GM19328 (cell line): ENCODE data around the gene EGFL6.
"Not testable (repeated sequence)": the region's sequence is repeated elsewhere in the genome, so short reads cannot be mapped to it uniquely, and the experiment has no call there.

Experiments
- ATAC-seq: cut with Tn5 transposase; IDR thresholded peaks from one replicate; pipeline ENCODE4 v1.9.1; 2021; ENCODE audit warnings: mild to moderate bottlenecking, moderate library complexity; ENCODE audit not compliant: unreplicated experiment

EGFL6 gene

DNA sequence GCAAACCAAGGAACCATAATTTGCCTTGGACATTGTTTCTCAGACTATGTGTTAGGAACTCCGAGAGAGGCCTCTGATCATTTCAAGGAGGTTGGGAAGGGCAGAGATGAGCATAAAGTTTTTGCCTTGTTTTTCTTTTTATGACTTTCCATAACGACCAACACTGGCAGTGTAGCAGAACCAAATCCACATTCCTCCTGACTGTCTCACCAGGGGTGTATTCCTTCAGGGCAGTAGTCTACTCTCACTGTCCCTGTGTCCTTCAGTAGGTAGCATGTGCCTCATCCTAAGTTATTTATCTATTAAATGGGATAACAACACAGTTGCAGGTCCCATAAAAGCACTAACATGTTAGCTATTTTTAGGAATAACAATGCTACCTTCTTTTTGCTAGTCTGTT, 20.8 kb downstream of the EGFL6 start:
- ATAC-seq = no peak

DNA sequence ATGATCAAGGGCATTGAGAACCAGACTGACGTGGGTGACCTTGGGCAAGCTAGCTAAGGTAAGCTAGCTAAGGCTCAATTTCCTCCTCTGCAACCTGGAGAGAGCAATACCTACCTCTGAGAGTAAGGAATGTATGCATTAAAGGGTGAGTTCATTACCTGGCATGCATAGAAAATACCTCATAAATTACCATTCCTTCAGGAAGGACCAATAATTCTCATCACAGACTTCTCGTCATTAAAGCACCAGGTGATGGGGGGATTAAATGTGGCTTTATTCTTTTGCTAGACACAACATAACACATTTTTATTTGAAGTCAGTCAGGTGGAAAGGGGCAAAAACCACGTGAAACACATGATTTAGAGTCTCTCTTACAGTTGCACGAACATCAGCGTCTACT, 21.5 kb downstream of the EGFL6 start:
- ATAC-seq = no peak

DNA sequence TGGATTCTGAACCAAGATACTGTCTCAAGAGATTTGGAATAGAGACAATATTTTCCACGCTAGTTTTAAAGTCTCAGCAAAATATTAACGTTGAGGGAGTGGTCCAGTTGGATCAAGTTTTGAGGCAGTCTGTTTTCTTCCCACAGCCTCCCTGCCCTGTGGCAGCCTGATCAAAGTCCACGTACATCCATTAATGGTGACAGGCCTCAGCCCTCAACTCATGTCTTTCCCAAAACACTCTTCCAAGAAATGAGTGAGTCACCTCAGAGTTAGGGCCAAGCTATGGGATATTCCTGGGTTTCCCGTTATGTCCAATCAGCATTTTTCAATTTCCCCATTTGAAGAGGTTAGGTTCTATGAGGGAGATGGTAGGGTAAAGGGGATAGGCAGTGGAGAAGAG, 28.5 kb downstream of the EGFL6 start:
- no peak for ATAC-seq

DNA sequence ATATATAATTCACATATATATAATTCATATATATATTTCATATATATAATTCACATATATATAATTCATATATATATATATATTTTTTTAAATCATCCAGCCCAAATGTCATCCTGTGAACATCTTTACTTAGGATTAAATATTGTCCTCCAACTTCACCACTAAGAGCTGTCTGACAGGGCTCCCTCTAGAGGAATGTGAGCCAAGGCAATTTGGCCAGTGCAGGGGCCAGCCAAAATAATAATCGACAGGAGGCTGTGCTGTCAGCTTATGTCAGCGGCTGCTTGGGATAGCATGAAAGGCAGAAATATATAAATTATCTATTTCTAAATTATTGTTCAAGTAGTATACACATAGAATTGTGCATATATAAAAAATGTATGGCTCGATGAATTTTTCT, 29.5 kb downstream of the EGFL6 start:
- no peak for ATAC-seq

DNA sequence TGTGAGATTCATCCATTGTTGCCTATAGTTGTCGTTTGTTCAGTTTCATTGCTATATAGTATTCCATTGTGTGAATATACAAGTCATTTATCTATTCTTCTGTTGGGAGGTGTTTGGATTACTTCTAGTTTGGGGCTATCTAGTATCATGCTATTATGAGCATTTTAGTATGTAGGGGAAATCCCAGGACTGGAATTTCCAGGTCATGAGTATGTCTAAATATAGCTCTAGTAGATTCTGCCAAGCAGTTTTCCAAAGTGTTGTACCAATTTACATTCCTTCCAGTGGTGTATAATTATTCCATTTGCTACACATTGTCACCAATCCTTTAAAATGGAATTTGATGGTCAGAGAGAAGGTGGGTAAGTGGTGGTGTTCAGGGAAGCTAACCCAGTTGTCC, 30.1 kb downstream of the EGFL6 start:
- no peak for ATAC-seq

DNA sequence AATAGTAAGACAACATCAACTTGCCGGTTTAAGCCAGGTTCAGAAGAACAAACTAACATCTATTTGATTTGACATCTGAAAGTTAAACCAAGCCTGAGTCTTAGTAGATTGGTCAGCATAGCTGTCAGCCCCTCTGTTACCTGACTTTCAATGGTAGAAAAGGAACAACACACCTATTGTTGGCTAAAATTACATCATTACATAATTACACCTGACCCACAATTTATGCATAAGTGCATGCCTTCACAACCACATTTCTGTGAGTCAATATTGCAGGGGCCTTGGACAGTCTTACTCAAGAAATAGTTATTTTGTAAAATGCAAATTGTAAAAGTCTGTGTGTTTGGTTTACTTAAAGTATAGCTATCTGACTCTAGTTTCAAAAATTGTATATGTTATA, 36.2 kb downstream of the EGFL6 start:
- no peak for ATAC-seq

DNA sequence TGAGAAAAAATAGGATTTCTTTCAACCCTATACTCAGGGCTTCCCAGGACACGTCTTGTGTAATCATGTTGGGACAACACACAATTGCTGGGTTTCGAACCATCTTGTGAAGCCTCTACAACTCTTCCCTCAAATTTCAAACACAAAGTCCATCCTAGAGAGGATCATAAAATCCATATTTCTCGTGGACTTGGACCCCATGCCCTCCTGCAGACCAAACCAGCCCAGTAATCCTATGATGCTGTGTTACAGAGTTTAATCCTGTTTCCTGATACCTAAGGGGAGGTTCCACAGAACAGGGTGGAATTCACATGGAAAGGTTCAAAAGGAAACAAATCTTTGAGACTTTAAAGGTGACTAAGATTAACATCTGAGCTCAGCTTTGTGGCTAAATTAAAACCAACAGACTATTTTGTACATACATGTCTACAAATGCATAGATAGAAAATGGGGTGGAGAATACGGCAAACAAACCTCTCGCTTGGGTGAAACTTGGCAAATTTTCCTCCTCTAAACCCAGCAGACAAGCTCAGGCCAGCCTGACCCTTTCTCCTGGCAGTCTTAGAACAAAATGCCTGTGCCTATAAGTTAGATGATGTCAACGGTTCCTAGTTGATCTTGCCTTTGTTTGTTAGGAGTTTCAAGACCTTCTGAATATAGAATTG, 38.1 kb downstream of the EGFL6 start:
- ATAC-seq = no peak

DNA sequence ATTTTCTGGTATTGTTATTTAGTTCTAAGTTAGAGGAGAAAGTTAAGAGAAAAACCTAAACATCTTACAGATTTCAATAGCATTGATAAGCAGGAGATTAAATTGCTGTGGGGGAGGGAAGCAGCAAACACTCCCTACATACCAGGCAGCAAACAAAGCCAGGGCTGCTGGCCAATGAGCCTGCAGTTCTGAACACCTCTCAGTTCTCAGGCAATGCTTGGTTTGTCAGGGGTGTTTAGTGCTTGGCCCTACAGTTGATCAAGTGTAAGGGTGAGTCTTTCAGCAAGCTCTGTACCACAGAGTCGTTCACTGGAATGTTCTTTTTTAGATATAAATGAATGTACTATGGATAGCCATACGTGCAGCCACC, 38.6 kb downstream of the EGFL6 start:
- no peak for ATAC-seq

DNA sequence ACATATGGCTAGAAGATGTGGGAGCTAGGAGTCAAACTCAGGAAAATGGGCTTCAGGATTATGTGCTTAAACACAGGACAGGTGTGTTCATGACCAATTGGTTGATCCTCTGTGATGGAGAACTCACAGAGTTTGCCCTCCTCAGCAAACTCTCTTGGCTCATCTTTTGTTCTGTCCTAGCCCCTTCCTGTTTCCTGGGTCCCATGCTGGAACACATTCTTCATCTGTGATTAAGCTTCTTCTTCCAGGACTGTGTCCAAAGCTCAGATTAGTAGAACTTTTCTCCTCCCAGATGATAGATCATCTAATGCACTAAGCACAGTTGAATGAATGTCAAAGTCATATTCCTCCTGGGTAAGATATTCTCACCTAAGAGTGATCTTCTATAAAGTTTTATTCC, 44.8 kb downstream of the EGFL6 start:
- ATAC-seq = no peak

DNA sequence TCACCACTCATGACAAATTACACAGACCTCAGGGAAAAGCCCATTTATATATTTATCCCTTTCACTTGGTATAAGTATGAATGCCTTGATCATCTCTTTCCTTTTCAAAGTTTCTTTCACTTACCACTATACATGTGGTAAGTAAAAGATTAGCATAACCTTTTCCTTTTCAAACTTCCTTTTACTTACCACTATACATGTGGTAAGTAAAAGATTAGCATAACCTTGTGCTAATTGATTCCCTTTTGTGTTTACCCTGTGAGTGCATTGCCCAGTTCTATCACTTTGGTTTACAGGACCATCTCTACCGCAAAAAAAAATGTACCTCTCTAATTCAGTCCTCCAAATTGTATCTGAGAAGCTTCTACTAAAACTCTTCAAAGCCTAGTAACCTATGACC, 50.8 kb downstream of the EGFL6 start:
- no peak for ATAC-seq

DNA sequence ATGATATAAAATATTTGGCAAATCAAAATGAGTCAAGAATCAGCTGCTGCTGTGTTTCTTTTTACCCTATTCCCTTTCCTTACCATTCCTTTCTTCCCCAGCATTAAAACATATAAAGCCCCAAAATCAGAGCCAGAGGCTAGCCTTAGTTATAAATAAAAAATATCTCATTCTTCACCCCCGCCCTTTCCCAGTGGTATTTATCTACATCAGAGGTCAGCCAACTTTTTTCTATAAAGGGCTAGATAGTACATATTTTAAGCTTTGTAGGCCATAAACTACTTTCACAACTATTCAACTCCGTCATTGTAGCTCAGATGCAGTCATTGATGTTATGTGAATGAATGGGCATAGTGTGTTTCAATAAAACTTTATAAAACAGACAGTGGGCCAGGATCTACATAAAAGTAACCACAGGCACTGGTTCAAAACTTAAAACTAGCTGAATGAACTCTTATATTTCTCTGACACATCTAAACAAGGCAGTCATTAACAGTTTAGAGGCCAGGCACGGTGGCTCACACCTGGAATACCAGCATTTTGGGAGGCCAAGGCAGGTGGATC, 53.1 kb downstream of the EGFL6 start:
- ATAC-seq = no peak

DNA sequence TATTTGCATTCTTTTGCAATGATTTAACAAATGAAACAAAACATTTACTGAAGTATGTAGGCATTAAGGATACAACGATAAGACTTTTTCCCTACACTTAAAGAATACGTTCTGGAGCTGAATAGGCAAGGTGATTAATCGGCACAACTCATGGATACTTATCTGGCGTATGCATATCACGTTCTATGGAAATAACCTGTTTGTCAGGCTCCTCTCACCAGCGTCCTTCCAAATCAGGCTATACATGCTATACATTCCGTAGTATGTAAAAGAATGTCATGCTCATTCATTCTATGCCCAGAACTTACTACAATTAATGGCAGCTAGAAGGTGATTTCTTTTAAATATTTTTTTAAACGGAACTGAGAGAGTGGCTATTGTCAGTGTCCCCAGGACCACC, 57.9 kb downstream of the EGFL6 start:
- ATAC-seq = no peak

DNA sequence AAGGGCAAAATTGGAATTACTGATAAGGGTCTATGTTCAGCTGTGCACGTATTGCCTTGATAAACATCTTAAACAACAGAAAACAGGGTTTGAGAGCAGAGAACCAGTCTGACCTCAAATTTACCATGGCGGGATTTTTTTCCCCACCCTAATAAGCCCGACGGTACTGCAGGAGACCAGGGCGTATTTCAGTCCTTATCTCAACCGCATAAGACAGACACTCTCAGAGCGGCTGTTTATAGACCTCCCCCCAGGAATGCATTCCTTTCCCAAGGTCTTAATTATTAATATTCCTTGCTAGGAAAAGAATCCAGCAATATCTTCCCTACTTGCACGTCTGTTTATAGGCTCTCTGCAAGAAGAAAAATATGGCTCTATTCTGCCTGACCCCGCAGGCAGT, 67.8 kb downstream of the EGFL6 start:
- ATAC-seq = not testable (repeated sequence)

DNA sequence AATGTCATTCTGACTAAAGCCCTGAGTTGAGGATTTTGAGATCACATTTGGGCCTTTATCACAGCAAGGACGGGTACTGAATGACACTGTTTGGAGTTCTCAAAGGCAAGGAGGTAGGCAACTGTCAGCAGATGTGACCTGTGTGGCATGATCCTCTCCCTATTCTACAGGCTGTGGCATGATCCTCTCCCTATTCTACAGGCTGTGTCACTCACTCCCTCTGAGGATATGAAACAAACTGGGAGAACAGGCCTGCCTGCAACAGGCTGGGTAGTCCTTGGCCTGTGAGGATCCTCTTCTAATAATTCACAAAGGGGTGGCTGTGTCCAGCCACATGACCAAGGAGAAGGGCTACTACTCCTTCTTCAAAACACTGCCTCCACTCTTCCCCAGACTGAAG, 68.6 kb downstream of the EGFL6 start:
- ATAC-seq = no peak

DNA sequence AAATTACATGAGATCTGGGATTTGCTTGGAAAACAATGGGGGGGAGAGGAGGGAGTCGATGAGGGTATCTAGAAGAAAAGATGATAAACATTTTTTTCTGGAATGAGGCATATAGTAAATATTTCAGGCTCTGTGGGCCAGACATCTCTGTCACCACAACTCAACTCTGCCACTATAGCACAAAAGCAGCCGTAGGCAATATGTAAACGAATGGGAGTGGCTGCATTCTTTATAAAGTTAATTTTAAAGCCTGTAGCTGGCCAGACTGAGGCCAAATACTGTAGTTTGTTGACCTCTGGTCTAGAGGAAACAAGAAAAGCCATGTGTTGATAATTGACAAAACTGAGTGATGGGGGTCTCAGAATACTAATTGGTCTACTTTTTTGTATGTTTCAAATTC, 69.4 kb downstream of the EGFL6 start:
- no peak for ATAC-seq

DNA sequence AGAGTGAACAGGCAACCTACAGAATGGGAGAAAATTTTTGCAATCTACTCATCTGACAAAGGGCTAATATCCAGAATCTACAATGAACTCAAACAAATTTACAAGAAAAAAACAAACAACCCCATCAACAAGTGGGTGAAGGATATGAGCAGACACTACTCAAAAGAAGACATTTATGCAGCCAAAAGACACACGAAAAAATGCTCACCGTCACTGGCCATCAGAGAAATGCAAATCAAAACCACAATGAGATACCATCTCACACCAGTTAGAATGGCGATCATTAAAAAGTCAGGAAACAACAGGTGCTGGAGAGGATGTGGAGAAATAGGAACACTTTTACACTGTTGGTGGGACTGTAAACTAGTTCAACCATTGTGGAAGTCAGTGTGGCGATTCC, 72.3 kb downstream of the EGFL6 start:
- not testable (repeated sequence) for ATAC-seq

DNA sequence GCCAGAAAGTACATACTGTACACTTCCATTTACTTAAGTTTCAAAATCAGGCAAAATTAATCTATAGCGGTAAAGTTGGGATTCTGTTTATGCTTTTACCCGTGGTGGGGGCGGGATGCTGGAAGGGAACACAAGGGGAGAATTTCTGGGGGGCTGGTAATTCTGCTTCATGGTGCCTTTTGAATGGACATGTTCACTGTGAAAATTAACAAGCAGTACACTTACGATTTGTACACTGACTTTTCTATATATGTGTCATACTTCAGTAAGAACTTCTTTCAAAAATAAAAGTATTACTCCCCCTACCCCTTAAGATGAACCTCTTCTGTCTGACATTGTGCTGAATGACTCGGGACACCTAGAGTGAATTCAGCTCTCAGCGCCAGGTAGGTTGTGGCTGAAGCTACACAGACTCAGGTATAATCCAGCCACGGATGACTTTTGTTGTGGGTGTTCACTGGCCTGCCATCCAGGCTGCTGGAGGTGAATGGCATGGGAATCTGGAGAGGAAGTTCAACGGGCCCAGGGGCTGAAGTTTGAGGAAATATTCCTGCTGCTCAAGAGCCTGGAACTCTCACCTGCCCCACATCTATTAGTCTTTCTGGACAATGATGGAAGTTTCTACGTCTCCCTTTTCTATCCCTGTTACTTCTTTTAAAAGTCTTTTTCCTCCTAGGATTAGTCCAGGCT, 76.2 kb downstream of the EGFL6 start:
- no peak for ATAC-seq

DNA sequence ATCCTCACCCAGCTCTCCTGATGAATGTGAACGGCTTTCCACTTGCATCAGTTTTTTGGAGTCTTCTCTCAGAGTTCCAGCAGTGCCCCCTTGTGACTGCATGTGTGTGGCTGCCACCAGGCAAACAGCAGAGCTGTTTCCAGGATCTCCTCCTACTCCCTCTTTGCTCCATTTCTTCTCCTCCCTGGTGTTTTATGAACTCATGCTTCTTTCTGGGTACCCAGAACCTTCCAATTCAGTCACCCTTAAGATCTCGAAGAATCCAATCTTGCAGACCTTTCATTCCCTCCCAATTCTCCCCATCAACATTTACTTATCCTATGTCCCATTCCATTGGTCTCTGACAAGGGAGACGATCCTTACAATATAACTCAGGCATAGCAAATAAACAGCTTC, 76.8 kb downstream of the EGFL6 start:
- no peak for ATAC-seq

DNA sequence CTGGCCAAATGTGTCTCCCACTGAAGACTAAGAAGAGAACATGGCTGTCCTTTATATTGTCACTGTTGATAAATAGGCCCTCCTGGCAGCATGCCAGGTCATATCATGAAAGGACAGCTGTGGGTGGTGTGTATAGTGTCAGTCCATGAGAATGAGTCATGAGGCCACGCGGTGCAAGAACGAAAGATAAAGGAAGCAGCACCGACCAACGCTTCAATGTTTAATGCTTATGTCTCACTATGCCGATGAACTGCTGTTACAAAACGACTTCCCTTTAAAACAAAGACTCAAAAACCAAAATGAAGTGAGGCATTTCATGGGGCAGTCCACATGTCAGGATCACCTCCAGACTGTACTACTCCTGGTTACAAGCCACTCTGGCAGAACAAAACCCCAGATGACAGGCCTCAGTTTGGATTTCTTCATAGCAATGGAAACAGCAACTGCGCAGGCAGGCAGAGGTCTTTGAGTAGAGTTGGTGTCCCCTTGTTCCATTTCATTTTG, 78.4 kb downstream of the EGFL6 start:
- no peak for ATAC-seq

DNA sequence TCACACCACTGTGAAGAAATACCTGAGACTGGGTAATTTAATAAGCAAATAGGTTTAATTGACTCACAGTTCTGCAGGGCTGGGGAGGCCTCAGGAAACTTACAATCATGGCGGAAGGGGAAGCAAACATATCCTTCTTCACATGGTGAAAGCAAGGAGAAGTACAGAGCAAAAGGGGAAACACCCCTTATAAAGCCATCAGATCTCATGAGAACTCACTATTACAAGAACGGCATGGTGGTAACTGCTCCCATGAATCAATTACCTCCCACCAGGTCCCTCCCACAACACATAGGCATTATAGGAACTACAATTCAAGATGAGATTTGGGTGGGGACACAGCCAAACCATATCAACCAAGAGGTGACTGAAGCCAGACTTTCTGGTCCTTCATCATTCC, 78.9 kb downstream of the EGFL6 start:
- not testable (repeated sequence) for ATAC-seq

DNA sequence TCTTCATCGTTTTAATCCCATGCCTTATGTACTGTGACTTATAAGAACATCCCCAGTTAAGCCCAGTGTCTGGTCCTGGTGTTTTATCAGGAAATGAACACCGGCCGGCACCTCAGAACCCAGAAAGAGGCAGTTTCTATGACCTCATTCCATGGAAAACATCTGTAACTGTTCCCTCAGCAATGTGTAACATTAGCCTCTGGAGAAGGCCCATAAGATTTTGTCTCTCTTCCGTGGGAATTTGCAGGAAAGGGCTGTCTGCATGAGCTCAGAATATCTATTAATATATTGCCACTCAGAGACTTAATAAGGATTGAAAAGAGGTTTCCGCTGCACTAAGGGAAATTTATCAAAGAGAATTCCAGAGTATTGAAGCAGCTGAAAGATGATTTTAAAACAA, 80.4 kb downstream of the EGFL6 start:
- no peak for ATAC-seq

DNA sequence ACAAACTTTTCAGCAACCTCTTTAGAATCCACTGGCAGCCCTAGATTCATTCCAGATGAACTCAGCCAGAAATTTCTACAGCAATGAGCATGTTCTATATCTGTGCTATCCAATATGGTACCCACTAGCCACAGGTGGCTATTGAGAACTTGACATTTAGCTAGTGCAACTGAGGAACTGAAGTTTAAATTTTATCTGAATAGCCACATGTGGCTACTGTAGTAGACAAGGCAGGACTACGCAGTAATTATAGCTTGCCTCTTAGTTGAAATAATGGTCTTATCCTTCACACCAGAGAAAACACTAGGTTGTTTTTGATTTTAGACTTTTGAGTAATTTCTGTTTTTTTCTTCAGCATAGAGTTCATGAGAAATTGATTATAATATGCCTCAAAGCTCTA, 80.9 kb downstream of the EGFL6 start:
- ATAC-seq = no peak

DNA sequence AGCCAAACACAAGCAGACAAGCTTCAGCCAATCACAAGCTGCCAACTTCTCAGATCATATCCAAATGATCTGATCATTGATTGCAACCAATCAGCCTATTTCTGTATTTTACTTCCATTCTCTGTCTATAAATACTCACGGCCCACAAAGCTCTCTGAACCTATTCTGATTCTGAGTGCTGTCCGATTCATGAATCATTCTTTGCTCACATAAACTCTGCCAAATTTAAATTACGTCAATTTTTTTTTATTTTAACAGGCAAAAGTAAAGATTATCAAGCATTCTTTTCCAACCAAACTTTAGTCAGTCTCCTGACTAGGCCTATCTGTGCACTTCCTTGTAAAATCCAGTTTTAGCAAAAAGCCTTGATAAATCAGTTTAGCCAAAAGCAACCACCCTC, 81.7 kb downstream of the EGFL6 start:
- ATAC-seq = no peak
